Hepatocyte (in vitro differentiated cells): ENCODE results near the gene SHOC2.

Experiments
- CTCF ChIP-seq: fragments of 200-600 bp; sonication (generic); IDR thresholded peaks from 2 replicates; pipeline ENCODE4 v1.5.1; 2016; ENCODE audit warnings: antibody characterized with exemption, mild to moderate bottlenecking; ENCODE audit not compliant: poor library complexity
- EZH2 ChIP-seq: fragments of 200-600 bp; sonication (generic); IDR thresholded peaks from 2 replicates; pipeline ENCODE4 v1.6.1; 2016; ENCODE audit warnings: antibody characterized with exemption, mild to moderate bottlenecking, borderline replicate concordance

GRCh38 chr10:110983466-110983865 lies 64.1 kb downstream of the SHOC2 start:
- TF ChIP-seq CTCF: no peak
- no peak for TF ChIP-seq EZH2
